GDM1 (cell line): Measurements from ENCODE around the gene KRT17.

Experiments
- DNase-seq: peaks from one replicate; lab custom pipeline; 2025; lab: John Stamatoyannopoulos, UW

The KRT17 gene

GRCh38 chr17:41571561-41572434 lies 52.6 kb downstream of the KRT17 start, which contains the start of gene KRT9:
TSS of gene KRT9 (minus strand) at chr17:41572059. CDS start at chr17:41571992, 67 bp downstream.
- no peak for DNase-seq
